H1 (cell line): ENCODE measurements around the gene NENF. TPM values are rescaled to one million over a fixed set of nuclear protein-coding genes. Genes with fewer than 3 reads are reported as not detected.

ENCODE experiments used
- CTCF ChIA-PET: fragments of 300-600 bp; sonication (Branson Sonifier 250); formaldehyde crosslinking; loops from one replicate; lab custom pipeline; 2021; ENCODE audit not compliant: partially characterized antibody; lab: Charles Lee
- POLR2A ChIA-PET: fragments of 300-600 bp; sonication (Branson Sonifier 250); formaldehyde crosslinking; loops from one replicate; lab custom pipeline; 2021; ENCODE audit warnings: inconsistent platforms; ENCODE audit not compliant: partially characterized antibody; lab: Charles Lee
- DNase-seq, 2 experiments: peaks; one replicate each; pipeline versions ENCODE4 v3.0.0 to v3.0.0-alpha.2; 2010 to 2022; ENCODE audit warnings: low spot score in 2 of 2, low read depth in 1 of 2, mixed read lengths in 1 of 2
- FAIRE-seq: peaks from 2 replicates; lab custom pipeline; 2011; peaks lifted over from hg19 to GRCh38; lab: Jason Lieb, UNC
- H2AFZ ChIP-seq: 2 replicates; pipeline ENCODE4 v1.8.1; 2012; ENCODE audit warnings: low read length, inconsistent platforms
- H2AK5ac ChIP-seq: 2 replicates; pipeline ENCODE4 v1.6.1; 2013; ENCODE audit warnings: low read depth, low read length
- H2BK120ac ChIP-seq: replicated peaks from 2 replicates; pipeline ENCODE3; 2013; ENCODE audit warnings: low read depth, low read length, inconsistent platforms
- H2BK12ac ChIP-seq: 2 replicates; pipeline ENCODE4 v1.6.1; 2013; ENCODE audit warnings: low read depth, low read length
- H2BK15ac ChIP-seq: 2 replicates; pipeline ENCODE4 v1.6.1; 2013; ENCODE audit warnings: low read length
- H2BK20ac ChIP-seq: 2 replicates; pipeline ENCODE4 v1.6.1; 2013; ENCODE audit warnings: low read length
- H2BK5ac ChIP-seq: 2 replicates; pipeline ENCODE4 v1.6.1; 2013; ENCODE audit warnings: low read depth, low read length
- H3K14ac ChIP-seq: 2 replicates; pipeline ENCODE4 v1.6.1; 2013; ENCODE audit warnings: inconsistent platforms; ENCODE audit not compliant: insufficient read length
- H3K18ac ChIP-seq: 2 replicates; pipeline ENCODE4 v1.6.1; 2013; ENCODE audit warnings: low read length; ENCODE audit errors: extremely low read depth
- H3K23ac ChIP-seq: 2 replicates; pipeline ENCODE4 v1.6.1; 2013; ENCODE audit warnings: inconsistent platforms; ENCODE audit not compliant: insufficient read length
- H3K23me2 ChIP-seq: 2 replicates; pipeline ENCODE4 v1.6.1; 2013; ENCODE audit warnings: low read depth, low read length
- H3K27ac ChIP-seq: 2 replicates; pipeline ENCODE4 v1.6.1; 2011; ENCODE audit warnings: low read depth, low read length, inconsistent platforms
- H3K27me3 ChIP-seq, 4 experiments: replicated peaks in 1 of 4; 1 replicate in 1 of 4; 2 replicates in 3 of 4; pipeline versions ENCODE4 v1.6.1 to v1.8.1; 2011 to 2013; ENCODE audit warnings: low read length in 3 of 4, mild to moderate bottlenecking in 3 of 4, inconsistent platforms in 2 of 4, mixed read lengths in 2 of 4, moderate library complexity in 1 of 4; ENCODE audit not compliant: control insufficient read depth in 3 of 4, insufficient read depth in 3 of 4; ENCODE audit errors: extremely low read depth in 1 of 4
- H3K36me3 ChIP-seq, 4 experiments: 2 replicates each; pipeline versions ENCODE4 v1.6.1 to v1.8.1; 2011 to 2013; ENCODE audit warnings: mild to moderate bottlenecking in 4 of 4, low read length in 3 of 4, moderate library complexity in 2 of 4, control low read depth in 1 of 4, inconsistent platforms in 1 of 4; ENCODE audit not compliant: insufficient read depth in 4 of 4, control insufficient read depth in 2 of 4
- H3K4ac ChIP-seq: replicated peaks from 2 replicates; pipeline ENCODE3; 2013; ENCODE audit warnings: low read length, low read depth, mixed read lengths, inconsistent platforms; ENCODE audit not compliant: insufficient read length
- H3K4me1 ChIP-seq, 4 experiments: replicated peaks in 1 of 4; 1 replicate in 1 of 4; 2 replicates in 3 of 4; pipeline versions ENCODE4 v1.6.1 to v1.8.1; 2011 to 2013; ENCODE audit warnings: low read length in 3 of 4, inconsistent platforms in 2 of 4, mixed read lengths in 1 of 4; ENCODE audit not compliant: insufficient read depth in 4 of 4, control insufficient read depth in 3 of 4
- H3K4me2 ChIP-seq, 2 experiments: 2 replicates each; pipeline versions ENCODE4 v1.6.1 to v1.8.1; 2011 to 2013; ENCODE audit warnings: low read depth in 2 of 2, low read length in 2 of 2, control low read depth in 1 of 2, inconsistent platforms in 1 of 2, mild to moderate bottlenecking in 1 of 2; ENCODE audit not compliant: insufficient read depth in 1 of 2
- H3K4me3 ChIP-seq, 4 experiments: fragments of 200-600, 300-600 bp in 1 of 4; sonication (generic), shearing (Covaris generic), sonication (Bioruptor Twin) in 1 of 4; 2 replicates each; pipeline versions ENCODE4 v1.5.1 to v1.8.1; 2011 to 2016; ENCODE audit warnings: low read length in 4 of 4, low read depth in 3 of 4, control low read depth in 2 of 4, inconsistent platforms in 2 of 4, mild to moderate bottlenecking in 2 of 4, mixed read lengths in 1 of 4, moderate library complexity in 1 of 4; ENCODE audit not compliant: insufficient read depth in 2 of 4; ENCODE audit errors: extremely low read depth in 1 of 4
- H3K56ac ChIP-seq: replicated peaks from 2 replicates; pipeline ENCODE3; 2013; ENCODE audit warnings: low read depth, mild to moderate bottlenecking, mixed read lengths, low read length, inconsistent platforms; ENCODE audit not compliant: insufficient read length
- H3K79me1 ChIP-seq: 2 replicates; pipeline ENCODE4 v1.6.1; 2013; ENCODE audit warnings: low read depth, low read length, control low read depth
- H3K79me2 ChIP-seq, 2 experiments: 2 replicates each; pipeline versions ENCODE4 v1.6.1 to v1.8.1; 2012 to 2013; ENCODE audit warnings: low read length in 2 of 2, mild to moderate bottlenecking in 2 of 2, inconsistent platforms in 1 of 2; ENCODE audit not compliant: insufficient read depth in 2 of 2, control insufficient read depth in 1 of 2
- H3K9ac ChIP-seq, 4 experiments: replicated peaks in 1 of 4; 1 replicate in 1 of 4; 2 replicates in 3 of 4; pipeline versions ENCODE4 v1.6.1 to v1.8.1; 2011 to 2013; ENCODE audit warnings: low read depth in 3 of 4, low read length in 3 of 4, control low read depth in 2 of 4, mild to moderate bottlenecking in 2 of 4, moderate library complexity in 2 of 4, inconsistent platforms in 1 of 4; ENCODE audit errors: extremely low read depth in 1 of 4
- H3K9me3 ChIP-seq, 2 experiments: 2 replicates each; pipeline versions ENCODE4 v1.6.1 to v1.8.1; 2012 to 2013; ENCODE audit warnings: mild to moderate bottlenecking in 2 of 2, moderate library complexity in 2 of 2, control low read depth in 1 of 2, inconsistent platforms in 1 of 2, low read depth in 1 of 2, low read length in 1 of 2, mixed read lengths in 1 of 2; ENCODE audit not compliant: insufficient read depth in 2 of 2
- H4K20me1 ChIP-seq, 2 experiments: replicated peaks in 1 of 2; 2 replicates each; pipeline versions ENCODE3 to v1.8.1; 2011 to 2013; ENCODE audit warnings: inconsistent platforms in 2 of 2, low read length in 2 of 2, mild to moderate bottlenecking in 1 of 2; ENCODE audit not compliant: insufficient read depth in 2 of 2, control insufficient read depth in 1 of 2
- H4K5ac ChIP-seq: 2 replicates; pipeline ENCODE4 v1.6.1; 2013; ENCODE audit warnings: low read length, low read depth, mixed read lengths, inconsistent platforms; ENCODE audit not compliant: insufficient read length
- H4K8ac ChIP-seq: 2 replicates; pipeline ENCODE4 v1.8.0; 2013; ENCODE audit warnings: mild to moderate bottlenecking, moderate library complexity, low read length, inconsistent platforms; ENCODE audit not compliant: insufficient read depth; ENCODE audit errors: extremely low read depth
- H4K91ac ChIP-seq: replicated peaks from 2 replicates; pipeline ENCODE3; 2013; ENCODE audit warnings: low read length, mixed read lengths, inconsistent platforms; ENCODE audit not compliant: insufficient read length
- CHD2 ChIP-seq: IDR thresholded peaks from 2 replicates; pipeline ENCODE4 v1.6.1; 2012; ENCODE audit warnings: low read length, improper control_type of control experiment
- CTBP2 ChIP-seq: IDR thresholded peaks from 2 replicates; pipeline ENCODE4 v1.7.0; 2011; ENCODE audit warnings: borderline replicate concordance, mild to moderate bottlenecking, moderate library complexity, mixed read lengths, low read length; ENCODE audit not compliant: insufficient read depth, insufficient read length
- EGR1 ChIP-seq: IDR thresholded peaks from 2 replicates; pipeline ENCODE4 v1.6.1; 2011; ENCODE audit warnings: low read depth, low read length, borderline replicate concordance
- EP300 ChIP-seq, 2 experiments: IDR thresholded peaks; 1 replicate in 1 of 2; 2 replicates in 1 of 2; pipeline ENCODE4 v1.6.1; 2011 to 2012; ENCODE audit warnings: low read depth in 2 of 2, low read length in 2 of 2, mild to moderate bottlenecking in 2 of 2, borderline replicate concordance in 1 of 2, inconsistent platforms in 1 of 2, moderate library complexity in 1 of 2
- EZH2 ChIP-seq: fragments of 200-600 bp; sonication (generic); IDR thresholded peaks from 2 replicates; pipeline ENCODE4 v1.7.1; 2012; ENCODE audit warnings: low read depth, mild to moderate bottlenecking, moderate library complexity, low read length, inconsistent platforms; ENCODE audit not compliant: severe bottlenecking
- HDAC6 ChIP-seq: IDR thresholded peaks from one replicate; pipeline ENCODE4 v1.7.1; 2012; ENCODE audit warnings: low read depth, mild to moderate bottlenecking, inconsistent platforms, low read length, moderate library complexity
- KDM4A ChIP-seq: IDR thresholded peaks from one replicate; pipeline ENCODE4 v1.7.1; 2012; ENCODE audit warnings: low read depth, mild to moderate bottlenecking, moderate library complexity, low read length, inconsistent platforms; ENCODE audit not compliant: severe bottlenecking
- NANOG ChIP-seq: IDR thresholded peaks from 2 replicates; pipeline ENCODE4 v1.6.1; 2011; ENCODE audit warnings: low read length, low read depth, mild to moderate bottlenecking, inconsistent platforms; ENCODE audit not compliant: insufficient read depth, poor library complexity, severe bottlenecking
- POLR2A ChIP-seq, 2 experiments: IDR thresholded peaks; 1 replicate in 1 of 2; 2 replicates in 1 of 2; pipeline ENCODE4 v1.6.1; 2011; ENCODE audit warnings: low read depth in 2 of 2, low read length in 2 of 2, mild to moderate bottlenecking in 2 of 2; ENCODE audit errors: control extremely low read depth in 1 of 2
- SP2 ChIP-seq: IDR thresholded peaks from 2 replicates; pipeline ENCODE4 v1.6.1; 2012; ENCODE audit warnings: mild to moderate bottlenecking, low read length, inconsistent platforms
- TCF12 ChIP-seq: IDR thresholded peaks from 2 replicates; pipeline ENCODE4 v1.6.1; 2011; ENCODE audit warnings: low read depth, mild to moderate bottlenecking, low read length
- WGBS, 2 experiments: shearing (Covaris generic) in 1 of 2; methylation state at CpG; one replicate each; pipeline versions ENCODE4 v1.1.6 to v1.1.7; 2013 to 2015; ENCODE audit warnings: low lambda C conversion rate in 2 of 2, mixed read lengths in 2 of 2, inconsistent platforms in 1 of 2, low coverage in 1 of 2, missing lambda C conversion rate in 1 of 2; ENCODE audit not compliant: insufficient replicate concordance in 2 of 2, insufficient coverage in 1 of 2, insufficient read length in 1 of 2; ENCODE audit errors: extremely low coverage in 1 of 2, missing lambda C conversion rate in 1 of 2; 5-methylcytosine and 5-hydroxymethylcytosine counted together
- polyA plus RNA-seq, 7 experiments: library from polyadenylated mRNA; depleted of rRNA in 3 of 7; stranded (reverse) in 5 of 7; unstranded in 2 of 7; fragments of >200 nt in 5 of 7; fragments of 200-250 nt in 2 of 7; gene quantifications; 1 replicate in 5 of 7; 2 replicates in 1 of 7; 4 replicates in 1 of 7; pipeline versions ENCODE4 v1.2.1 to v1.2.3, GENCODE V29; 2011 to 2013; ENCODE audit warnings: missing spikeins in 2 of 7, mixed read lengths in 2 of 7
- total RNA-seq: library from RNA; stranded (reverse); fragmentation: NEBNext Ultra II Directional; extraction: Animal tissue kit (Norgen Biotek cat#: 25700); gene quantifications from 2 replicates; pipeline ENCODE4 v1.2.1, GENCODE V29; 2021
- TF ChIP-seq, protein P1 (sequence below): IDR thresholded peaks from 2 replicates; pipeline ENCODE4 v1.6.1; 2012; ENCODE audit warnings: inconsistent platforms
- TF ChIP-seq, protein P2 (sequence below): IDR thresholded peaks from 2 replicates; pipeline ENCODE4 v1.6.1; 2011; ENCODE audit warnings: low read depth, mild to moderate bottlenecking, low read length; ENCODE audit not compliant: insufficient read depth

The NENF gene
- total and polyA plus RNA-seq, 2 of the 8 experiments (the other 6 are each of a cell fraction or from before 2014, with no cell fraction given) = 27.0 to 28.0 TPM

DNA sequence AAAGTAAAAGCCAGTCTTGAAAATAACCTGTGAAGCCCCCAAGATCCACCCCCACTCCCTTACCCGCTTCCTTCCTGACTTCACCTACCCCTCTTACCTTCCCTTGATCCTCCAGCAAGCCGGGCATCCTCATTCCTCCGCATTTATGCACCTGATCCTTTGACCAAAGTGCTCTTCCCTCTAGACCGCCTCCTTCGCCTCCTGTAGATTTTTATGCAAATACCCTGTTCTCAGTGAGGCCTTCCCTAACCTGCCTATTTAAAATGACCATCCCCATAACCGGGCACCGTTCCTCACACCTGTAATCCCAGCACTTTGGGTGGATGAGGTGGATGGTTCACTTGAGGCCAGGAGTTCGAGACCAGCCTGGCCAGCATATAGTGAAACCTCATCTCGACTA is 1.1 kb upstream of the NENF start:
- Histone ChIP-seq H3K23me2 (peaks cover 2% of the 10 kb centered on the region; the same call in 1 of the 2 replicates), H2AK5ac (no peak overlapping the region), H3K36me3 (no peaks in the 10 kb centered on the region), H3K79me1 (no peaks in the 10 kb centered on the region; the same call in 1 of the 2 replicates), H3K9me3 (no peaks in the 10 kb centered on the region), H3K4me3 (no peak overlapping the region), H2BK12ac (no peak overlapping the region), H2BK5ac (no peak overlapping the region), H3K4me2 (peak overlapping the region; percentile 6 to 60; a peak in 1 of 4 replicates), H3K14ac (no peak overlapping the region), H4K8ac (no peak overlapping the region), H2AFZ (no peak overlapping the region), H2BK120ac (no peak overlapping the region), H3K56ac (no peak overlapping the region), H3K18ac (no peak overlapping the region), H3K27me3 (no peaks in the 10 kb centered on the region; a peak in 2 of 7 replicates), H3K79me2 (no peaks in the 10 kb centered on the region; a peak in 1 of 4 replicates), H4K91ac (no peak overlapping the region), H4K20me1 (no peaks in the 10 kb centered on the region), H3K4ac (no peak overlapping the region), H2BK15ac (no peak overlapping the region), H3K9ac (no peak overlapping the region), H3K27ac (no peak overlapping the region), H4K5ac (no peak overlapping the region), H3K4me1 (peaks cover 3 to 5% (median 3%) of the 10 kb centered on the region in 4 experiments; a peak in 3 of 7 replicates), H2BK20ac (no peak overlapping the region), H3K23ac (no peak overlapping the region)
- no peak for FAIRE-seq
- no peak for DNase-seq
- ChIA-PET POLR2A (no interaction called here), CTCF (interaction anchor here (1.9 to 7.8 kb wide), 2 partner anchors 24 to 25 kb away, joined by 11 to 71 read pairs; no protein-coding TSS in a partner anchor)
- 41% methylated on average over 9 of the region's 9 CpGs; no CpG with 5 or more reads in 1 of the 2 experiments for WGBS, 2 experiments
- TF ChIP-seq SP2 = no peak
- no peak for TF ChIP-seq CTBP2
- no peak for TF ChIP-seq NANOG
- no peak for TF ChIP-seq POLR2A (IDR thresholded peaks at IDR 0.05; ENCODE audit: control extremely low read depth in 1 of 2, low read depth in 2 of 2, low read length in 2 of 2)
- no peak for TF ChIP-seq TCF12
- TF ChIP-seq KDM4A = no peak
- no peak for TF ChIP-seq CHD2
- TF ChIP-seq, protein P1, sequence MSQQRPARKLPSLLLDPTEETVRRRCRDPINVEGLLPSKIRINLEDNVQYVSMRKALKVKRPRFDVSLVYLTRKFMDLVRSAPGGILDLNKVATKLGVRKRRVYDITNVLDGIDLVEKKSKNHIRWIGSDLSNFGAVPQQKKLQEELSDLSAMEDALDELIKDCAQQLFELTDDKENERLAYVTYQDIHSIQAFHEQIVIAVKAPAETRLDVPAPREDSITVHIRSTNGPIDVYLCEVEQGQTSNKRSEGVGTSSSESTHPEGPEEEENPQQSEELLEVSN = no peak
- TF ChIP-seq EP300 (IDR thresholded peaks at IDR 0.05; ENCODE audit: borderline replicate concordance in 1 of 2, low read depth in 2 of 2, low read length in 2 of 2) = no peak
- no peak for TF ChIP-seq EZH2
- no peak for TF ChIP-seq EGR1
- TF ChIP-seq, protein P2, sequence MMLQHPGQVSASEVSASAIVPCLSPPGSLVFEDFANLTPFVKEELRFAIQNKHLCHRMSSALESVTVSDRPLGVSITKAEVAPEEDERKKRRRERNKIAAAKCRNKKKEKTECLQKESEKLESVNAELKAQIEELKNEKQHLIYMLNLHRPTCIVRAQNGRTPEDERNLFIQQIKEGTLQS = no peak
- no peak for TF ChIP-seq HDAC6
